ENCODE data around the gene KRT6C.

The KRT6C gene

GRCh38 chr12:52436000-52436827, 37.4 kb downstream of the KRT6C start:
- in situ Hi-C loops (cut with MboI; ENCODE audit: low sequenced_read_pairs): no loop called here

- in situ Hi-C loops (cut with MboI; ENCODE audit: low sequenced_read_pairs): no loop called here
These were observed 38.0 kb downstream of the KRT6C start for GRCh38 chr12:52435659-52435999.

- in situ Hi-C loops (cut with MboI; ENCODE audit: low sequenced_read_pairs): no loop called here
These were observed 38.7 kb downstream of the KRT6C start for GRCh38 chr12:52434760-52435530.

GRCh38 chr12:52434081-52434733, 39.4 kb downstream of the KRT6C start, which contains the start of gene KRT75:
Gene KRT75 (minus strand): TSS chr12:52434371. CDS start chr12:52434304, 67 bp downstream.
- in situ Hi-C loops (cut with MboI; ENCODE audit: low sequenced_read_pairs): no loop called here

GRCh38 chr12:52433501-52434080, 40.0 kb downstream of the KRT6C start:
- in situ Hi-C loops (cut with MboI; ENCODE audit: low sequenced_read_pairs): no loop called here

GRCh38 chr12:52432559-52433207, 40.9 kb downstream of the KRT6C start:
- in situ Hi-C loops (cut with MboI; ENCODE audit: low sequenced_read_pairs): no loop called here

GRCh38 chr12:52428121-52428520, 45.5 kb downstream of the KRT6C start:
- in situ Hi-C loops (cut with MboI; ENCODE audit: low sequenced_read_pairs): no loop called here

- in situ Hi-C loops (cut with MboI; ENCODE audit: low sequenced_read_pairs): no loop called here
These were observed 46.5 kb downstream of the KRT6C start for GRCh38 chr12:52427083-52427482.

GRCh38 chr12:52426034-52426433, 47.6 kb downstream of the KRT6C start:
- in situ Hi-C loops (cut with MboI; ENCODE audit: low sequenced_read_pairs): no loop called here

GRCh38 chr12:52425466-52425865, 48.1 kb downstream of the KRT6C start:
- in situ Hi-C loops (cut with MboI; ENCODE audit: low sequenced_read_pairs): no loop called here

- in situ Hi-C loops (cut with MboI; ENCODE audit: low sequenced_read_pairs): no loop called here
These were observed 49.7 kb downstream of the KRT6C start for GRCh38 chr12:52423661-52424500.

- in situ Hi-C loops (cut with MboI; ENCODE audit: low sequenced_read_pairs): no loop called here
These were observed 50.6 kb downstream of the KRT6C start for GRCh38 chr12:52423035-52423434.

- in situ Hi-C loops (cut with MboI; ENCODE audit: low sequenced_read_pairs): no loop called here
These were observed 53.9 kb downstream of the KRT6C start for GRCh38 chr12:52419656-52420055.

- in situ Hi-C loops (cut with MboI; ENCODE audit: low sequenced_read_pairs): no loop called here
These were observed 55.0 kb downstream of the KRT6C start for GRCh38 chr12:52418576-52419110.
